ENCODE results near the gene RXRA.
A peak's percentile ranks its signal among the peaks of the same experiment; 100 is the strongest.
"Not testable (repeated sequence)": the region's sequence is repeated elsewhere in the genome, so short reads cannot be mapped to it uniquely, and the experiment has no call there.

Gene RXRA

GRCh38 chr9:134293611-134294152 is 32.6 kb upstream of the RXRA start:
- peak in 9 of 51 donors; percentile 10 to 55 (median 33) for DNase-seq

GRCh38 chr9:134294153-134295071 is 31.8 kb upstream of the RXRA start:
- peak in 2 of 51 donors; percentile 12 to 26 for DNase-seq

- DNase-seq, result no peak
These were observed 31.0 kb upstream of the RXRA start for GRCh38 chr9:134295101-134295745.

- DNase-seq, result no peak
These were observed 30.5 kb upstream of the RXRA start for GRCh38 chr9:134295746-134296250.

- no peak for DNase-seq
These were observed 29.8 kb upstream of the RXRA start for GRCh38 chr9:134296301-134297082.

- DNase-seq, result no peak
These were observed 29.2 kb upstream of the RXRA start for GRCh38 chr9:134297083-134297410.

- DNase-seq, result no peak
These were observed 28.7 kb upstream of the RXRA start for GRCh38 chr9:134297576-134297975.

GRCh38 chr9:134298000-134298399 is 28.3 kb upstream of the RXRA start:
- DNase-seq, result no peak

GRCh38 chr9:134299068-134299467 is 27.2 kb upstream of the RXRA start:
- DNase-seq, result no peak

- no peak for DNase-seq
These were observed 26.4 kb upstream of the RXRA start for GRCh38 chr9:134299883-134300282.

GRCh38 chr9:134301387-134302129 is 24.7 kb upstream of the RXRA start:
- no peak for DNase-seq

GRCh38 chr9:134302130-134302817 is 24.0 kb upstream of the RXRA start:
- no peak for DNase-seq

- DNase-seq, result no peak
These were observed 22.7 kb upstream of the RXRA start for GRCh38 chr9:134303601-134304000.

GRCh38 chr9:134304261-134304660 is 22.0 kb upstream of the RXRA start:
- DNase-seq, result no peak

GRCh38 chr9:134304690-134305089 is 21.6 kb upstream of the RXRA start:
- DNase-seq, result no peak

GRCh38 chr9:134305533-134305932 is 20.7 kb upstream of the RXRA start:
- no peak for DNase-seq

- DNase-seq, result not testable (repeated sequence)
These were observed 20.2 kb upstream of the RXRA start for GRCh38 chr9:134306042-134306441.

- no peak for DNase-seq
These were observed 19.3 kb upstream of the RXRA start for GRCh38 chr9:134306636-134307600.

Data from hypothalamus (tissue), 51 donors.